Measurements from ENCODE around the gene TCEANC. TPM values are rescaled to one million over a fixed set of nuclear protein-coding genes. Genes with fewer than 3 reads are reported as not detected.

The TCEANC gene
- 1 to 10 TPM; 2.7 to 5.3 (median 4.0) TPM for total RNA-seq

- peak; percentile 65 for TF ChIP-seq POLR2AphosphoS5 (IDR thresholded peaks at IDR 0.05)
- no peak for TF ChIP-seq CTCF (IDR thresholded peaks at IDR 0.05)
- TF ChIP-seq EP300 (IDR thresholded peaks at IDR 0.05): no peak
- TF ChIP-seq POLR2A (IDR thresholded peaks at IDR 0.05): peak; percentile 67 to 77
- 13% methylated on average over 11 of the region's 54 CpGs; no CpG with 5 or more reads in 1 of the 2 donors for WGBS, 2 donors (ENCODE audit: low coverage in 1 of 2)
Observed at GRCh38 chrX:13652850-13653693, at the start of gene TCEANC. Gene TCEANC (plus strand): TSS chrX:13653141. CDS start chrX:13662509, 9,368 bp downstream.

GRCh38 chrX:13605611-13606010 is 47.3 kb upstream of the TCEANC start:
- WGBS, 2 donors (ENCODE audit: low coverage in 1 of 2): 100% methylated on average over 1 of the region's 1 CpG
- no peaks in the 10 kb centered on the region for H3K27me3 ChIP-seq
- TF ChIP-seq POLR2AphosphoS5 (IDR thresholded peaks at IDR 0.05) (no peak), EP300 (IDR thresholded peaks at IDR 0.05) (no peak), CTCF (IDR thresholded peaks at IDR 0.05) (no peak), POLR2A (IDR thresholded peaks at IDR 0.05) (no peak)
- H3K27ac ChIP-seq: no peak overlapping the region
- no peak for ATAC-seq
- H3K36me3 ChIP-seq: no peaks in the 10 kb centered on the region
- no peaks in the 10 kb centered on the region for H3K4me1 ChIP-seq
- H3K4me3 ChIP-seq: no peak overlapping the region
- no peaks in the 10 kb centered on the region for H3K9me3 ChIP-seq

More at GRCh38 chrX:13652850-13653693, at the start of gene TCEANC:
- Histone ChIP-seq H3K9me3 (no peaks in the 10 kb centered on the region), H3K27ac (peak within 1 kb of the TSS; percentile 81 to 94 (median 91)), H3K36me3 (no peaks in the 10 kb centered on the region), H3K4me3 (peak within 1 kb of the TSS; percentile 54 to 66), H3K27me3 (no peaks in the 10 kb centered on the region), H3K4me1 (peaks cover 0 to 14% (median 0%) of the 10 kb centered on the region in 3 donors)
- peak; percentile 100 for ATAC-seq

- H3K4me3 ChIP-seq: no peak overlapping the region
- TF ChIP-seq POLR2AphosphoS5 (IDR thresholded peaks at IDR 0.05) (no peak), CTCF (IDR thresholded peaks at IDR 0.05) (no peak), EP300 (IDR thresholded peaks at IDR 0.05) (no peak), POLR2A (IDR thresholded peaks at IDR 0.05) (no peak)
- no peaks in the 10 kb centered on the region for H3K27me3 ChIP-seq
- H3K27ac ChIP-seq: no peak overlapping the region
- ATAC-seq: no peak
- whole genome bisulfite sequencing, 2 donors (ENCODE audit: low coverage in 1 of 2): 76 to 87% methylated on average over 3 to 4 of the region's 6 CpGs
- no peaks in the 10 kb centered on the region for H3K9me3 ChIP-seq
- no peaks in the 10 kb centered on the region for H3K36me3 ChIP-seq
- no peaks in the 10 kb centered on the region for H3K4me1 ChIP-seq
Observed at GRCh38 chrX:13607331-13607995, 45.5 kb upstream of the TCEANC start.

- ATAC-seq: no peak
- Histone ChIP-seq H3K27me3 (no peaks in the 10 kb centered on the region), H3K4me3 (no peak overlapping the region), H3K27ac (no peak overlapping the region), H3K36me3 (no peaks in the 10 kb centered on the region), H3K9me3 (no peaks in the 10 kb centered on the region), H3K4me1 (no peaks in the 10 kb centered on the region)
- WGBS, 2 donors (ENCODE audit: low coverage in 1 of 2): 42 to 100% methylated on average over 1 to 2 of the region's 2 CpGs
- TF ChIP-seq POLR2A (IDR thresholded peaks at IDR 0.05) (no peak), CTCF (IDR thresholded peaks at IDR 0.05) (no peak), POLR2AphosphoS5 (IDR thresholded peaks at IDR 0.05) (no peak), EP300 (IDR thresholded peaks at IDR 0.05) (no peak)
Observed at GRCh38 chrX:13607996-13608365, 45.0 kb upstream of the TCEANC start.

Measured in gastroesophageal sphincter (tissue), 4 donors.